ENCODE data around the gene AMMECR1.

The AMMECR1 gene

GRCh38 chrX:110310896-110311295 lies 7.0 kb downstream of the AMMECR1 start:
- no peak for FAIRE-seq

DNA sequence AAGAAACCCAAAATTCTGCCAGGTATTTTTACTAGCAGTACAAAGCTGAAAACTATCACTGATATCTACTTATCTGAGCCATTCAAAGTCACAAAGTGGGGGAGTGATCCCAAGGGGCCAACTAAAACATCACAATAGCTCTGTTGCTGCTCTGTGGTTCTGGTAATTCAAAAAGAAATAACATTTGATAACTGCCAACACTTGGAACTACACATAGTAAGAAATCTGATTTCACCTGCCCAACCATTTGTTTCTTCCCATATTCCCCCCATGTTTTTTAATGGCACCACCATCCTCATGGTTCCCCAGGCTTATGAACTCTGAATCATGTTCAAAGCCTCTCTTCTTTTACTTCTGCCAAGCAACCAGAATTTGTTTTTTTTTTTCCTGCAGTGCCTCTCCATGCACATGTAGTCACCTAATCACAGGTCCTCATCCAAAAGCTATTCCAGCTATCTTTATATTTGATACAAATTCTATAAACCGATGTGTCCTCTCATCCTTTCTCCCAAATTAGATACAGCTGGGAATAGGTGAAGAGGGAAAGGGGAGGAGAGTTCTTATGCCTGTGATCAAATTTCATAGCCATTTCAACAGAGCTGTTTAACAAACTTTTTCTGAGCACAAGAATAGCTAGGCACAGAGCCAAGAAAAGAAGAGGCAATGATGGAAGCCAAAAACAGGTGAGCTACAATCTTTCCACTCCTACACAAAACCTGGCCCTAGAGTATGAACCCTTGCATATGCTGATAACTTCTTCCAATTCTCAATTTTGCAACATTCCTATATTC lies 7.7 kb downstream of the AMMECR1 start:
- FAIRE-seq, result no peak

GRCh38 chrX:110308220-110308619 lies 9.7 kb downstream of the AMMECR1 start:
- FAIRE-seq, result no peak

- FAIRE-seq, result no peak
Measured at GRCh38 chrX:110304884-110305283, 13.0 kb downstream of the AMMECR1 start.

DNA sequence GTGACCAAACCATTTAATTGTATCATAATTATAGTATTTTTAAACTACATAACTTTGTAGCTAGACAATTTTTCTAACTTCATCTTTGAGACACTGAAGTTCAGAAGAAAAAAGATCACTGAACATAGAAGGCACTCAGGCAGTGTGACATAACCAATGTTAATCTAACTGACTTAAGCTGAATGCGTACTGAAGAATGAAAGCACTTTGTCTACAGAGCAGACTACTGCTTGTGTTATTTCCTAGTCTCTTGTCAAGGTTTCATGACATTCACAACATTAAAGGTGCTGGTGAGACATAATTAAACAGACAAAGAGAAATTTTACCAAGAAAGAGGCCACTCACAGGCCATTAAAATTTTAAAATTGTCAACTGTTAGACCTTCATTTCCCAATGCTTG lies 13.5 kb downstream of the AMMECR1 start:
- FAIRE-seq, result no peak

- FAIRE-seq, result no peak
Measured at GRCh38 chrX:110302975-110303374, 14.9 kb downstream of the AMMECR1 start.

DNA sequence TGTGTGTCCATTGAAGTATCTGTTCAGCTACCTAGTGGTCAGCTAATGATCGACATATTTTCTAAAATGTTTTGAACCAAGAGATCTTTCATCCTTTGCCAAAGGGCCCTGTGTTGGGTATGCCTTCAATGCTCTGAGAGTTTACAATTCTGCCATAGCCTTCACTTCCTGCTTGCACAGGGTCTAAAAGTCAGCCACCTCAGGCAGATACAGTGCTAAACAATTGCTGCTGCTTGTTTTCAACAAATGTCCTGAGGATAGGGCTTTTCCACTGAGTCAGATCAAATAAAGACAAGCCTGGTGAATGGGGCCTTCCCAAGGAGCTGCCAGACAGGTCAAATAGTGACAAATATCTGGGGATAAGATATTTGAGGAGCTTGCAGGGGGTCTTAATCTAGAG lies 16.7 kb downstream of the AMMECR1 start:
- no peak for FAIRE-seq

GRCh38 chrX:110294087-110294486 lies 23.8 kb downstream of the AMMECR1 start:
- no peak for FAIRE-seq

DNA sequence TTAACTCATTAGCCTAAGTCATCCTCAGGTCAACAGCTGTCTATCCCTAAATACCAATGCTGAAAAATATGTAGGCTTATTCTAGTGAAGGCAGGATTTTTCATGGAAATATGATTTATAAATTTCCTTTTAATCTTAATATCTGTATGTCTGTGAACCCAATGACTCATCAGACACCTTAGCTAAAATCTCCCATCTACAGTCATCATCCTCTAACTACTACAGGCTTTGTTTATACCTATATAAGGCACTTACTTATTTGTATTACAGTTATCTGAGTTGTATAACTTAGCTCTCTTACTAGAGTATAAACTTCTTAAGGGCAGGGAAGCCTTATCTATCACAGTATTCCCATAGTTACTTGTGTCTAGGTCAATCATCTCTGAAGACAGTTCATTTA lies 24.2 kb downstream of the AMMECR1 start:
- no peak for FAIRE-seq

GRCh38 chrX:110287605-110288004 lies 30.3 kb downstream of the AMMECR1 start:
- FAIRE-seq, result no peak

GRCh38 chrX:110286106-110286505 lies 31.8 kb downstream of the AMMECR1 start:
- FAIRE-seq, result no peak

- FAIRE-seq, result no peak
Measured at GRCh38 chrX:110284159-110284558, 33.7 kb downstream of the AMMECR1 start.

- FAIRE-seq, result no peak
Measured at GRCh38 chrX:110282922-110283321, 35.0 kb downstream of the AMMECR1 start.

DNA sequence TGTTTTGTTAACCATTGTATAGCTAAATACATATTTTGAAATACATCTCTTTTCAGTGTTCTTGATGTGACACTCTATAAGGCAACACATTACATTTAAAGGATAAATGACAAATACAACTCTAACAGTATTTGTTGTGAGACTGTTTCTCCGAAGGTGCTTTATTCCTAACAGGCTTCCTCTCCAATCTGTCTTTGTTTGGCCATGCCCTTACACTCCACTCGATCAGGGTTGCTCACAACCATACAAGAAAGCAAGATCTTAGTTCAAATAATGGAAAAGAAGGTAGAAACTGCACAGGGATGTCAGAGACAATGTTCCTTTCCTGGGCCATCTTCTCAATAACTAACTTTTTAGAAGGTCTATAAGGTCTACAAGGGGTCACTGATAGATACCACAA lies 36.5 kb downstream of the AMMECR1 start:
- FAIRE-seq, result no peak

GRCh38 chrX:110280954-110281353 lies 36.9 kb downstream of the AMMECR1 start:
- peak; percentile 90 for FAIRE-seq

DNA sequence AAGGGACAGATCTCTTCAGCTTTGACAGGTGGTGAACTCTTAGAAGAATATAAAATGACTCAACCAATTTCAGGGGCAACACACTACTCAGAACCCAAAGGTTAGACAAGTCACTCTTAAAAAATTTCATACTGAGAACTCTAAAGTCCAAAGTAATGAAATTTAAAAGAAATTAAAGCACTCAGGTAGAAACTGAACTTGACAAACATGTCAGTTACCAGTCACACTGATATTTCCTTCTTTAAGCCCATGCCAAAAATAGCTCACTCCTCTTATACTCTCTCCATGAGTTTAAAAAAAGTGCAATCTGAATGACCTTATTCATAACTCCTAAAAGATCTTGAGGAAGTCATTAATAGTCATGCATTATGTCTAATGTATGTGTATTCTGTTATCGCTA lies 40.3 kb downstream of the AMMECR1 start:
- no peak for FAIRE-seq

DNA sequence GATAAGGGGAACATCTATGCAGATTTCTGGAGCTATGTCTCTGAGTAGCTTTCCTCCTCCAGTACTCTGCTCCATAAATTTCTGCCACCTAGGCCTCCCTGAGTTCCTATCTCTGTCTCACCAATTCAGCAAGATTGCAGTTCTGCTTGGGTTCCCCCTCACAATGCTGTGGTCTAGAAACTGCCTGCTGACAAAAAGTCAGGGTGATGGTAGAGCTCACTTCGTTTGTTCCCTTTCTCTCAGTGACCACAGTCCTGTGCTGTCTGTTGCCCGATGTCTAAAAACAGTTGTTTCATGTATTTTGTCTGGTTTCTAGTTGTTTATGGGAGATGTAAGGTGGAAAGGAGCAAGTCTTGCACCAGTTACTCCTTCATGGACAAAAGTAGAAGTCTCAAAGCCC lies 41.1 kb downstream of the AMMECR1 start:
- no peak for FAIRE-seq

DNA sequence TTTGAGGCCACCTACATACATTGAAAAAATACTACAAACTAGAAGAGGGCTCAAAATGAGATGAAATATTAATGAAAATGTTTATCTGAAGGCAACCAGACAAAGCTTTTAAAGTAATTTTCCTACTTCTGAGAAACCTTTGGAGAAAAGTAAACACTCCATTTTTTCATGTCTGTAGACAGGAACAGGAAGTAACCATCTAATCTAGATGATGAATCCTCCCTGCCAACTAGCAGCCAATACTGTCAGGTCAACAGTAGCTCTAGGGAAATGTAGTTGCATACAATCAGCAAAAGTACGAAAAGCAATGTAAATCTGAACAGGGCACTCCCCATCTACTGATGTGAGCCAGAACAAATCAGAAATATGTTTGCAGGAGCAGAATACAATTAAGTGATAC lies 49.0 kb downstream of the AMMECR1 start:
- FAIRE-seq, result no peak

DNA sequence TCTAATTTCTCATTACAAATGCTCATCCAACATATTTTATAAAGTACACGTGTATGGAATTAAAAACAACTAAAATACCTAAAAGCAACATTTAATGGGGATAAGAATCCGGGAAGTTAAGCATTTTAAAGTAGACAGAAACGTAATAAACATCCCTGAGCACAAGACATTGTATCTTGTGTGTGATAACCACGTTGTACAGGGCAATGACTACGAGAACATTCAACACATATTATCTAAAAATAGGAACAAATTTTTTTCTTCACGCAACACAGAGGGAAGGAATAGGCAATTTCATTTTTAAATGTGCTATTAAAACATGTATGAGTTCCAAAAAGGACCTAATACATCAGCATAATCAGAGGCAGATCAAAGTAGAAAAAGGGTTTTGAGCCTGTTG lies 49.5 kb downstream of the AMMECR1 start:
- no peak for FAIRE-seq

- no peak for FAIRE-seq
Measured at GRCh38 chrX:110267874-110268273, 50.0 kb downstream of the AMMECR1 start.

- no peak for FAIRE-seq
Measured at GRCh38 chrX:110265661-110266060, 52.2 kb downstream of the AMMECR1 start.

DNA sequence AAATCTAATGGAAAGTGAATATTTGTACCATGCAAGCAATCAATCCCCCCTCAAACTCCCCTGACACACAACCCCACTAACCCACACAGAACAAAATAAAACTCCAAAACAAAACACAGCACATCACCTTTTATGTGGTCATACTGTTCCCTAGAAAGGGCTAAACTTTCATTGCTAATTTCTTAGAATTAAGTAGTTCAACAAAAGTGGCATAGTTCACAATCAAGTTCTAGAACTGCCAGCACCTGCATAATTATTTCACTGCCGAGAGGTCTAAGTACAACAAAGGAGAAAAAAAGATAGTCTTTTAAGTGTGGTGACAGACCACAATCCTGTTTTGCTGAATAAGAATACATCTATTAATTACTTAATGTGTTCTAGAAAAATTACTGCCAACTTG lies 58.8 kb downstream of the AMMECR1 start:
- FAIRE-seq, result no peak

DNA sequence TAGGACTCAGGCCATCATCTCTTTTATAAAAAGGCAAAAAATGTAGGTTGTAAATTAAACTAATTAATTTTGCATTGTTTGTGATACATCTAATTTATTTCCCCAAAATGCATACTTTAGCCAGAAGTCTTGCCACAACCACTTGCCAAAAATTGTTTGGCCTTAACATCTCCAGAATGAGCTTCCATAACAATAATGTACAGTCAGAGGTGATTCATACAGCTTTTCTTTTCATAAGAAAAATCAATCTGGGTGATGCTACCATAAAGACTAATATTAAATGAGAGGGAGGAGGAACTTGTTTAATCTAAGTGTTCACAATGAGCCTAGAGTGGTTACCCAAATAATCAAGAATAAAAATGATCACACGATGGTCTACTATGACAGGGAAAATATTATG lies 59.3 kb downstream of the AMMECR1 start:
- no peak for FAIRE-seq

DNA sequence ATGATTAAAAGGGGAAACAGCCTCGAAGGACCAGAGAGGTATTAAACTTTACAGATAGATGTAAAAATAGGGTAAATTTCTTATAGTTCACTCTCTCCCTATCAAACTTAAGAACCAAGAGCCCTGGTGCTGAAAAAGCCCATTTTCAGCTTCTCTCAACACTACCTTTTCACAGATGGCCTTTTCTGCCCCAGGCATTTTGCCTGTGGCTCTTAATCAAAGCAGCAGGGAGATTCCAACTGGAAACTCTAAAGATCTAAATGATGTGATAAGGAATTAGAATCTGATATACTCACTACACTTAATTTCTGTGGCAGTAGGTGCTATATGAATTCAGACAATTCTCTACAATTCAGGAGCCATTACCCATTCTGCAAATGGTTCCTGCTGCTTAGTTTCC lies 60.0 kb downstream of the AMMECR1 start:
- FAIRE-seq, result no peak

DNA sequence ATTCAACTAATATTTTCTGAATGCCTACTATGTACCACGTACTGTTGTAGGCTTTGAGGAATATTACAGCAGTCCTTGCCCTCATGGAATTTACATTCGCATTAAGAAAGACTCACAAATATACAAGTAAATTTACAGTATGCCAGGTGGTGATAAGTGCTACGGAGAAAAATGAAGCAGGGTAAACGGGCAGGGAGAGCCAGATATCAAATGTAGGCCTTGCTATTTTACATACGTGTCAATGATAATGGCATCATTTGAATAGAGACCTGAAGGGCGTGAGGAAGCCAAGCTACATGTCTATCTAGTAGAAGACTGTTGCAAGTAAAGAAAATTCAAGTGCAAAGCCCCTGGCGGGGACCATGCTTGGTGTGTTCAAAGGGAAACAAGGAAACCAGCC lies 65.2 kb downstream of the AMMECR1 start:
- no peak for FAIRE-seq

All from endometrium (tissue), 2 donors.